Loucy (cell line): ENCODE measurements around the gene PTPRT.

Source experiments
- H2AFZ ChIP-seq: fragments of 200-600 bp; sonication (generic); 2 replicates; pipeline ENCODE4 v1.6.0; 2016; ENCODE audit warnings: antibody characterized with exemption, mild to moderate bottlenecking, low read length, moderate library complexity
- H3F3A ChIP-seq: fragments of 200-600 bp; 2 replicates; pipeline ENCODE4 v1.6.0; 2016; ENCODE audit warnings: antibody characterized with exemption, low read depth, mild to moderate bottlenecking
- H3K27me3 ChIP-seq: fragments of 200-600 bp; sonication (generic); 2 replicates; pipeline ENCODE4 v1.6.1; 2014; ENCODE audit warnings: low read length, mild to moderate bottlenecking; ENCODE audit not compliant: insufficient read depth, poor library complexity, severe bottlenecking
- H3K36me3 ChIP-seq: fragments of 200-600 bp; sonication (generic); 2 replicates; pipeline ENCODE4 v1.6.1; 2016; ENCODE audit warnings: low read length; ENCODE audit not compliant: insufficient read depth
- H3K4me1 ChIP-seq: fragments of 200-600 bp; sonication (generic); 2 replicates; pipeline ENCODE4 v1.5.1; 2014; ENCODE audit warnings: low read length, mild to moderate bottlenecking; ENCODE audit not compliant: insufficient read depth, poor library complexity, severe bottlenecking
- H3K4me2 ChIP-seq: fragments of 200-600 bp; sonication (generic); 2 replicates; pipeline ENCODE4 v1.6.0; 2014; ENCODE audit warnings: antibody characterized with exemption, low read length, low read depth, mild to moderate bottlenecking; ENCODE audit not compliant: poor library complexity, severe bottlenecking
- H3K4me3 ChIP-seq: fragments of 200-600 bp; sonication (generic); 2 replicates; pipeline ENCODE4 v1.5.1; 2014; ENCODE audit warnings: low read length, mild to moderate bottlenecking, mixed read lengths; ENCODE audit not compliant: poor library complexity, severe bottlenecking
- H3K79me2 ChIP-seq: fragments of 200-600 bp; sonication (generic); 2 replicates; pipeline ENCODE4 v1.6.1; 2014; ENCODE audit warnings: low read length; ENCODE audit not compliant: insufficient read depth
- H3K9ac ChIP-seq: fragments of 200-600 bp; sonication (generic); 2 replicates; pipeline ENCODE4 v1.6.0; 2014; ENCODE audit warnings: mild to moderate bottlenecking, low read depth, low read length, moderate library complexity; ENCODE audit not compliant: poor library complexity, severe bottlenecking
- H3K9me2 ChIP-seq: fragments of 200-600 bp; sonication (generic); replicated peaks from 2 replicates; pipeline ENCODE4 v1.6.1; 2016; ENCODE audit warnings: low read depth, low read length, mixed read lengths
- H3K9me3 ChIP-seq: fragments of 200-600 bp; sonication (generic); 2 replicates; pipeline ENCODE4 v1.6.1; 2014; ENCODE audit warnings: mild to moderate bottlenecking, antibody characterized with exemption, low read length, low read depth; ENCODE audit not compliant: insufficient read depth
- H4K20me1 ChIP-seq: fragments of 200-600 bp; sonication (generic); 2 replicates; pipeline ENCODE4 v1.6.0; 2014; ENCODE audit warnings: antibody characterized with exemption, low read length, mild to moderate bottlenecking; ENCODE audit not compliant: insufficient read depth, poor library complexity, severe bottlenecking
- EZH2phosphoT487 ChIP-seq: fragments of 200-600 bp; IDR thresholded peaks from 2 replicates; pipeline ENCODE4 v1.6.1; 2018; ENCODE audit warnings: antibody characterized with exemption, mild to moderate bottlenecking, moderate library complexity, borderline replicate concordance
- TF ChIP-seq, protein P1 (sequence below): fragments of 200-600 bp; sonication (generic); conservative IDR thresholded peaks from 2 replicates; pipeline ENCODE4 v1.5.1; 2014; ENCODE audit warnings: mild to moderate bottlenecking, antibody characterized with exemption, low read length

Gene PTPRT

DNA sequence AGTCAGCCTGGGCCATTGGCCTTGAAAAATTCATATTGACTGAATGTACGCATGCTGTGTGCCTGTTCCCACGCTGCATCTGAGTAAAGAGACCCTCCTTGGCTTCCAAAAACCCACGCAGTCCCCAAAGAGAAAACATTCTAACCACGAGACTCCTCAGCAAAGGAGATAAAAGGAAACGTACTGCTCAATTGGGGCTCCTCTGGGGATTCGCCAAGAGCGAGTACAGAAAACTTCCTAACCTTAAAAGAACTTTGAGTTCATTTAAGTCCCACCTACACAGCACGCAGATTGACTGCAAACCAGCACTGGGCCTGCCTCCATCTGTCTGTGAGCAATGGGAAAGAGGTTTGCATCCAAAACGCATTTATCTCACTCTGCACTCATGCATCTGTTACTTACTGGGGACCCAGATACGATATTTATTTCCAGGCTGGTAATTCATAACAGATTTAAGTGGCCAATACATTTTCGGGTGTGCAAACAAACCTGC, 1065.7 kb downstream of the PTPRT start:
- no peak for TF ChIP-seq EZH2phosphoT487
- TF ChIP-seq, protein P1, sequence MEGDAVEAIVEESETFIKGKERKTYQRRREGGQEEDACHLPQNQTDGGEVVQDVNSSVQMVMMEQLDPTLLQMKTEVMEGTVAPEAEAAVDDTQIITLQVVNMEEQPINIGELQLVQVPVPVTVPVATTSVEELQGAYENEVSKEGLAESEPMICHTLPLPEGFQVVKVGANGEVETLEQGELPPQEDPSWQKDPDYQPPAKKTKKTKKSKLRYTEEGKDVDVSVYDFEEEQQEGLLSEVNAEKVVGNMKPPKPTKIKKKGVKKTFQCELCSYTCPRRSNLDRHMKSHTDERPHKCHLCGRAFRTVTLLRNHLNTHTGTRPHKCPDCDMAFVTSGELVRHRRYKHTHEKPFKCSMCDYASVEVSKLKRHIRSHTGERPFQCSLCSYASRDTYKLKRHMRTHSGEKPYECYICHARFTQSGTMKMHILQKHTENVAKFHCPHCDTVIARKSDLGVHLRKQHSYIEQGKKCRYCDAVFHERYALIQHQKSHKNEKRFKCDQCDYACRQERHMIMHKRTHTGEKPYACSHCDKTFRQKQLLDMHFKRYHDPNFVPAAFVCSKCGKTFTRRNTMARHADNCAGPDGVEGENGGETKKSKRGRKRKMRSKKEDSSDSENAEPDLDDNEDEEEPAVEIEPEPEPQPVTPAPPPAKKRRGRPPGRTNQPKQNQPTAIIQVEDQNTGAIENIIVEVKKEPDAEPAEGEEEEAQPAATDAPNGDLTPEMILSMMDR, result no peak
- Histone ChIP-seq H3K79me2 (no peaks in the 10 kb centered on the region), H3F3A (no peaks in the 10 kb centered on the region), H2AFZ (no peak overlapping the region), H3K9me3 (no peaks in the 10 kb centered on the region), H3K36me3 (no peaks in the 10 kb centered on the region), H3K9me2 (no peaks in the 10 kb centered on the region), H3K27me3 (no peaks in the 10 kb centered on the region), H3K4me3 (no peak overlapping the region), H4K20me1 (no peaks in the 10 kb centered on the region), H3K4me1 (no peaks in the 10 kb centered on the region), H3K4me2 (no peak overlapping the region), H3K9ac (no peak overlapping the region)

DNA sequence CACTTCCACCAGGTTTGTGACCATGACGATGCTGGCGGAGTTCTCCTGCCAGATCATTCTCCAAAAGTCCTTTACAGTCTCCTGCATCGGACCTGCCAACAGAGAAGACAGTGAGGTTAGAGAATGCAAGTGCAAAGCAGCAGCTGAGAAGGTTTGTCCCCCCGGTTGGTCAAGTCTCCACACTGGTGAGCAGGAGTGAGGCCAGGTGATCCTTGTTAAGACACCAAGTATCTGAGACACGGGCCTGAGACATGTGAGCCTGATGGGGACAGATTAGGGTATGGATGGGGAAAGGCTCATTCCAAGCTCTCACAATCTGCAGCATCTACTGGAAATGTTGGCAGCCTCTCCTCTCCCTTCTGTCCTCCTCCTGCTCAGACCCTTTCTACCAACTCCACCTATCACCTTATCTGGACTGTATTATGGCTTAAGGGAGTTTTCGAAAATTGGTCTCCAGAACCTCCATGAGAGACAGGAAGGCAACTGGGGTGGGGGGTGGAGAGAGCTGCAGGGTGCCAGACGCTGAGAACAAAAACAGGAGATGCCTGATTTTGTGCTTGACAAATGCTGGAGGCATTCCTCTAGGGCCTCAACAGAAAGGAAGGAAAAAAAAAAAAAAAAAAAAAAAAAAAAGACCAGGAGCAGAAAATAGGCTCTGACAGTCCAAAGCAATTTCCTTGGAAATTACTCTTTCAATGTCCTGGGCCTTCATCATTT, 1071.1 kb downstream of the PTPRT start:
- H3K9ac ChIP-seq, result no peak overlapping the region
- no peak for TF ChIP-seq EZH2phosphoT487
- TF ChIP-seq, protein P1, result no peak
- H3K27me3 ChIP-seq, result no peaks in the 10 kb centered on the region
- no peaks in the 10 kb centered on the region for H3K9me3 ChIP-seq
- no peaks in the 10 kb centered on the region for H3K36me3 ChIP-seq
- H3K4me1 ChIP-seq, result no peaks in the 10 kb centered on the region
- no peaks in the 10 kb centered on the region for H3K79me2 ChIP-seq
- no peaks in the 10 kb centered on the region for H3K9me2 ChIP-seq
- H2AFZ ChIP-seq, result no peak overlapping the region
- H3K4me3 ChIP-seq, result no peak overlapping the region
- H4K20me1 ChIP-seq, result no peaks in the 10 kb centered on the region
- H3K4me2 ChIP-seq, result no peak overlapping the region
- no peaks in the 10 kb centered on the region for H3F3A ChIP-seq

DNA sequence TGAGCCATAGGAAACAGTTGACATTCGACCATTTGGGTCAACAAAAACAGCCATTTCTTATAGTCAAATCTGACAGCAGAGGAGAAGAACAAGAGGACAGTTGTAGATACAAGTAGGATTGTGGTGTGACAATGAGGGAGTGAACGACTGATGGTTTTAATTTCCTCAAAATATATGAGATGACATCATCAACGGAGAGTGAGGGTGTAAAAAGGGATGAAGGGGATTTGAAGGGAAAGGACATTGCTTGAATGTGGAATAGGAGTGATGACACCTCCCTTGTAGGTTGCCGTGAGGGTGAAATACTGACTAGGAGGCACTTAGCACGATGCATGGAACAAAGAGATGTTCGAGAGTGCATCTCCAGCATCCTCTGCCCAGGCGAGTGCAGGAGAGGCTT, 1071.7 kb downstream of the PTPRT start:
- no peaks in the 10 kb centered on the region for H3K4me1 ChIP-seq
- H3K9ac ChIP-seq, result no peak overlapping the region
- no peaks in the 10 kb centered on the region for H4K20me1 ChIP-seq
- no peaks in the 10 kb centered on the region for H3K9me3 ChIP-seq
- no peaks in the 10 kb centered on the region for H3K36me3 ChIP-seq
- TF ChIP-seq, protein P1, result no peak
- TF ChIP-seq EZH2phosphoT487, result no peak
- H3F3A ChIP-seq, result no peaks in the 10 kb centered on the region
- no peaks in the 10 kb centered on the region for H3K27me3 ChIP-seq
- no peak overlapping the region for H2AFZ ChIP-seq
- no peaks in the 10 kb centered on the region for H3K9me2 ChIP-seq
- H3K4me2 ChIP-seq, result no peak overlapping the region
- H3K79me2 ChIP-seq, result no peaks in the 10 kb centered on the region
- no peak overlapping the region for H3K4me3 ChIP-seq
